ENCODE results near the gene MTUS2. TPM values are rescaled to one million over a fixed set of nuclear protein-coding genes. Genes with fewer than 3 reads are reported as not detected.

Gene MTUS2
- total and polyA plus RNA-seq, 10 of the 15 experiments (the other 5 are each of a cell fraction or from before 2014, with no cell fraction given): under 0.01 to 0.05 (median 0.02) TPM; not detected in 6

DNA sequence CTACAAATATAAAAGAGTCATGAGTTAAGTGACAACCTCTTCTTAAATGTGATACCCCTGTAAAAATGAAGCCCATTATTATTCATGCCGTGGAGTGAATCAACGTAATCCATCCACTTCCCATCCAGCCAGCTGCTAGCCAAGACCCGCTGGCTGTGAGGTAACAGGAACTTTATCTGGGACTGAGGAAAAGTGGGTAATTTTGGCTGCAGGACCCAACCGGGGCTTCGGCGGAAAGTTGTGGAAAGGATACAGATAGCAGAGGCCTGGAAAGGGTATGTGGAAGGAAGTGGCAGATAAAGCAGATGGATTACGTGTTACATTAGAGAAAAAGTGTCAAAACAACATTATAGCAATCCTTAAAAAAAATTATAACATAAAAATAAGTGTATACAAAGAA, 727.0 kb downstream of the MTUS2 start:
- Histone ChIP-seq H3K27me3 (replicated peaks in 1 of 2; ENCODE audit: control insufficient read depth in 2 of 2, insufficient read depth in 2 of 2, low read length in 1 of 2) (no peaks in the 10 kb centered on the region), H3K4me1 (ENCODE audit: control insufficient read depth, insufficient read depth, low read length) (peaks cover 13% of the 10 kb centered on the region), H3K4me3 (no peak overlapping the region), H3K4me2 (ENCODE audit: control insufficient read depth, insufficient read depth) (no peak overlapping the region), H4K20me1 (ENCODE audit: control insufficient read depth, insufficient read depth) (0 out of 2 replicates have a peak, but pooled peaks cover 2% of the 10 kb centered on the region), H2AFZ (ENCODE audit: control insufficient read depth, low read depth, low read length) (no peak overlapping the region), H3K27ac (ENCODE audit: control insufficient read depth, insufficient read depth) (no peak overlapping the region), H3K36me3 (ENCODE audit: control insufficient read depth in 2 of 2, insufficient read depth in 2 of 2, low read length in 1 of 2) (peaks cover 17 to 38% of the 10 kb centered on the region in 2 experiments), H3K9ac (ENCODE audit: control insufficient read depth, insufficient read depth, low read length) (no peak overlapping the region), H3K9me3 (replicated peaks; ENCODE audit: control insufficient read depth, insufficient read depth, low read length) (no peaks in the 10 kb centered on the region), H3K79me2 (ENCODE audit: control insufficient read depth, insufficient read depth, low read length) (peaks cover 11% of the 10 kb centered on the region)
- ATAC-seq: no peak
- no peak for FAIRE-seq
- SMC1A ChIA-PET (ENCODE audit: uncharacterized antibody, unreplicated experiment): interaction anchor here (0.9 kb wide), 1 partner anchor 9 kb away, joined by 3 read pairs; no protein-coding TSS in a partner anchor
- CTCF ChIA-PET: no interaction called here
- intact Hi-C loops (cut with micrococcal nuclease; ENCODE audit: unreplicated experiment) (no loop called here), in situ Hi-C loops (cut with MboI) (no loop called here)
- BruUV-seq (replicated peaks): no TSS peak
- no peak for DNase-seq (ENCODE audit: low read depth, low spot score)
- TF ChIP-seq GATAD2B (conservative IDR thresholded peaks at IDR 0.05; ENCODE audit: low read depth) (no peak), HDAC6 (IDR thresholded peaks at IDR 0.05; ENCODE audit: unreplicated experiment) (no peak), KLF5 (IDR thresholded peaks at IDR 0.05; ENCODE audit: partially characterized antibody) (no peak)
- TF ChIP-seq, protein P1, sequence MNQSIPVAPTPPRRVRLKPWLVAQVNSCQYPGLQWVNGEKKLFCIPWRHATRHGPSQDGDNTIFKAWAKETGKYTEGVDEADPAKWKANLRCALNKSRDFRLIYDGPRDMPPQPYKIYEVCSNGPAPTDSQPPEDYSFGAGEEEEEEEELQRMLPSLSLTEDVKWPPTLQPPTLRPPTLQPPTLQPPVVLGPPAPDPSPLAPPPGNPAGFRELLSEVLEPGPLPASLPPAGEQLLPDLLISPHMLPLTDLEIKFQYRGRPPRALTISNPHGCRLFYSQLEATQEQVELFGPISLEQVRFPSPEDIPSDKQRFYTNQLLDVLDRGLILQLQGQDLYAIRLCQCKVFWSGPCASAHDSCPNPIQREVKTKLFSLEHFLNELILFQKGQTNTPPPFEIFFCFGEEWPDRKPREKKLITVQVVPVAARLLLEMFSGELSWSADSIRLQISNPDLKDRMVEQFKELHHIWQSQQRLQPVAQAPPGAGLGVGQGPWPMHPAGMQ (IDR thresholded peaks at IDR 0.05; ENCODE audit: borderline replicate concordance): no peak
- RAD21 ChIA-PET (ENCODE audit: unreplicated experiment): no interaction called here
- POLR2A ChIA-PET: no interaction called here
- WGBS (ENCODE audit: insufficient coverage, insufficient replicate concordance, low lambda C conversion rate, missing lambda C conversion rate): 95% methylated on average over 7 of the region's 7 CpGs

DNA sequence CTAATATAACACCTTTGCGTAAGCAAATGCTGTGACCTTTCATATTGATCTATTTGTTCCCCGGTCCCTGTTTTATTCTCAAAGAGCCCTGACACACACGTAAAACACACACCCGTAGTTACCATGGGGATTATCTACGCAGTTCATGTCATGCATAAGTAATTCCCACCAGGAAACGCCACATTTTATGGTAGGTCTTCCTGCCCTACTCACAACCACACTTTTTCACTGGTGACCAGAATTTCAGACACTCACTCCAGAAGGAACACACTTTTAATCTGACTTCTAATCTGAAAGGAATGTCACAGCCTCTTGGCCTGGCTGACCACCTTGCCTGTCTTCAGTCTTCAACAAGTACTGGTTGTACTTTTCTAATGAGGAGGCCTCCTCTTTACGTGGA, 728.6 kb downstream of the MTUS2 start:
- Histone ChIP-seq H3K9me3 (replicated peaks; ENCODE audit: control insufficient read depth, insufficient read depth, low read length) (no peaks in the 10 kb centered on the region), H3K79me2 (ENCODE audit: control insufficient read depth, insufficient read depth, low read length) (peaks cover 3% of the 10 kb centered on the region), H3K27me3 (replicated peaks in 1 of 2; ENCODE audit: control insufficient read depth in 2 of 2, insufficient read depth in 2 of 2, low read length in 1 of 2) (no peaks in the 10 kb centered on the region), H4K20me1 (ENCODE audit: control insufficient read depth, insufficient read depth) (peaks cover 2% of the 10 kb centered on the region; the same call in 1 of the 2 replicates), H3K4me2 (ENCODE audit: control insufficient read depth, insufficient read depth) (no peak overlapping the region), H2AFZ (ENCODE audit: control insufficient read depth, low read depth, low read length) (no peak overlapping the region), H3K36me3 (ENCODE audit: control insufficient read depth in 2 of 2, insufficient read depth in 2 of 2, low read length in 1 of 2) (peaks cover 20 to 46% of the 10 kb centered on the region in 2 experiments), H3K4me1 (ENCODE audit: control insufficient read depth, insufficient read depth, low read length) (peaks cover 3% of the 10 kb centered on the region; the same call in 1 of the 2 replicates), H3K9ac (ENCODE audit: control insufficient read depth, insufficient read depth, low read length) (no peak overlapping the region), H3K4me3 (no peak overlapping the region), H3K27ac (ENCODE audit: control insufficient read depth, insufficient read depth) (no peak overlapping the region)
- ChIA-PET RAD21 (ENCODE audit: unreplicated experiment) (no interaction called here), POLR2A (no interaction called here), SMC1A (ENCODE audit: uncharacterized antibody, unreplicated experiment) (no interaction called here), CTCF (no interaction called here)
- TF ChIP-seq TCF3 (IDR thresholded peaks at IDR 0.05; ENCODE audit: borderline replicate concordance, insufficient read depth, low read depth, low read length): no peak
- no peak for TF ChIP-seq CBFB (IDR thresholded peaks at IDR 0.05; ENCODE audit: low read depth)
- no peak for TF ChIP-seq KDM1A (IDR thresholded peaks at IDR 0.05; ENCODE audit: borderline replicate concordance)
- TF ChIP-seq FOXM1 (IDR thresholded peaks at IDR 0.05; ENCODE audit: low read depth, low read length): no peak
- no peak for TF ChIP-seq EGR1 (IDR thresholded peaks at IDR 0.05; ENCODE audit: borderline replicate concordance in 1 of 2, low read depth in 2 of 2, low read length in 2 of 2)
- TF ChIP-seq NFXL1 (IDR thresholded peaks at IDR 0.05; ENCODE audit: borderline replicate concordance): no peak
- TF ChIP-seq, protein P2, sequence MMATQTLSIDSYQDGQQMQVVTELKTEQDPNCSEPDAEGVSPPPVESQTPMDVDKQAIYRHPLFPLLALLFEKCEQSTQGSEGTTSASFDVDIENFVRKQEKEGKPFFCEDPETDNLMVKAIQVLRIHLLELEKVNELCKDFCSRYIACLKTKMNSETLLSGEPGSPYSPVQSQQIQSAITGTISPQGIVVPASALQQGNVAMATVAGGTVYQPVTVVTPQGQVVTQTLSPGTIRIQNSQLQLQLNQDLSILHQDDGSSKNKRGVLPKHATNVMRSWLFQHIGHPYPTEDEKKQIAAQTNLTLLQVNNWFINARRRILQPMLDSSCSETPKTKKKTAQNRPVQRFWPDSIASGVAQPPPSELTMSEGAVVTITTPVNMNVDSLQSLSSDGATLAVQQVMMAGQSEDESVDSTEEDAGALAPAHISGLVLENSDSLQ (IDR thresholded peaks at IDR 0.05): no peak
- ATAC-seq (no peak), DNase-seq (ENCODE audit: low read depth, low spot score) (no peak), FAIRE-seq (no peak)
- BruUV-seq (replicated peaks): no TSS peak
- in situ Hi-C loops (cut with MboI) (no loop called here), intact Hi-C loops (cut with micrococcal nuclease; ENCODE audit: unreplicated experiment) (no loop called here)
- 94% methylated on average over 7 of the region's 7 CpGs for WGBS (ENCODE audit: insufficient coverage, insufficient replicate concordance, low lambda C conversion rate, missing lambda C conversion rate)
